Thyroid gland (tissue), 4 donors: ENCODE results near the gene PRR20B.

Source experiments
- POLR2A ChIP-seq, 2 donors: fragments of 450-650 bp; IDR thresholded peaks; one replicate each; pipeline ENCODE4 v1.6.1; 2017; ENCODE audit warnings: antibody characterized with exemption in 2 of 2, mild to moderate bottlenecking in 2 of 2, moderate library complexity in 1 of 2
- TF ChIP-seq, protein P1 (sequence below), 6 experiments: fragments of 200-600 bp in 3 of 6; fragments of 450-650 bp in 3 of 6; sonication (generic) in 3 of 6; IDR thresholded peaks; one replicate each; pipeline ENCODE4 v1.5.1; 2016 to 2019; ENCODE audit warnings: antibody characterized with exemption in 6 of 6, mild to moderate bottlenecking in 2 of 6, inconsistent platforms in 1 of 6, moderate library complexity in 1 of 6

DNA sequence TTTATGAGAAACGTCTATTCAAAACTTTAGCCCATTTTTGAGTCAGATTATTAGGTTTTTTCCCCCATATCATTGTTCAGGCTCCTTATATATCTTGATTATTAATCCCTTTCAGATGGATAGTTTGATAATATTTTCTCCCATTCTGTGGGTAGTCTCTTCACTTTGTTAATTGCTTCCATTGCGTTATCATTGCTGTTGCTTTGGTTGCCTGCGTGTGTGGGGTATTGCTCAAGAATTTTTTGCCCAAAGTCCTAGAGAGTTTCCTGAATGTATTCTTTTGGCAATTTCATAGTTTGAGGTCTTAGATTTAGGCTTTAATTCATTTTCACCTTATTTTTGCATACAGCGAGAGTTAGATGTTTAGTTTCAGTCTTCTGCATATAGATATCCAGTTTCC lies 32.3 kb upstream of the PRR20B start:
- TF ChIP-seq, protein P1, sequence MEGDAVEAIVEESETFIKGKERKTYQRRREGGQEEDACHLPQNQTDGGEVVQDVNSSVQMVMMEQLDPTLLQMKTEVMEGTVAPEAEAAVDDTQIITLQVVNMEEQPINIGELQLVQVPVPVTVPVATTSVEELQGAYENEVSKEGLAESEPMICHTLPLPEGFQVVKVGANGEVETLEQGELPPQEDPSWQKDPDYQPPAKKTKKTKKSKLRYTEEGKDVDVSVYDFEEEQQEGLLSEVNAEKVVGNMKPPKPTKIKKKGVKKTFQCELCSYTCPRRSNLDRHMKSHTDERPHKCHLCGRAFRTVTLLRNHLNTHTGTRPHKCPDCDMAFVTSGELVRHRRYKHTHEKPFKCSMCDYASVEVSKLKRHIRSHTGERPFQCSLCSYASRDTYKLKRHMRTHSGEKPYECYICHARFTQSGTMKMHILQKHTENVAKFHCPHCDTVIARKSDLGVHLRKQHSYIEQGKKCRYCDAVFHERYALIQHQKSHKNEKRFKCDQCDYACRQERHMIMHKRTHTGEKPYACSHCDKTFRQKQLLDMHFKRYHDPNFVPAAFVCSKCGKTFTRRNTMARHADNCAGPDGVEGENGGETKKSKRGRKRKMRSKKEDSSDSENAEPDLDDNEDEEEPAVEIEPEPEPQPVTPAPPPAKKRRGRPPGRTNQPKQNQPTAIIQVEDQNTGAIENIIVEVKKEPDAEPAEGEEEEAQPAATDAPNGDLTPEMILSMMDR (IDR thresholded peaks at IDR 0.05): no peak
- TF ChIP-seq POLR2A (IDR thresholded peaks at IDR 0.05): no peak
